ENCODE results near the gene TSPEAR.
"Not testable (repeated sequence)": the region's sequence is repeated elsewhere in the genome, so short reads cannot be mapped to it uniquely, and the experiment has no call there.

Gene TSPEAR

GRCh38 chr21:44603109-44603875 is 108.1 kb downstream of the TSPEAR start:
- DNase-seq, result no peak
- intact Hi-C loops (cut with DNase I), result no loop called here

GRCh38 chr21:44602463-44602850 is 108.9 kb downstream of the TSPEAR start:
- intact Hi-C loops (cut with DNase I), result no loop called here
- no peak for DNase-seq

- no peak for DNase-seq
- intact Hi-C loops (cut with DNase I), result no loop called here
Observed at GRCh38 chr21:44601596-44602462, 109.5 kb downstream of the TSPEAR start.

GRCh38 chr21:44601091-44601490 is 110.3 kb downstream of the TSPEAR start:
- DNase-seq; intact Hi-C loops (cut with DNase I): not testable (repeated sequence)

GRCh38 chr21:44600118-44600978 is 111.0 kb downstream of the TSPEAR start, which contains the start of gene KRTAP10-7:
KRTAP10-7 (plus strand) TSS chr21:44600597; CDS start chr21:44600622, 25 bp downstream.
- intact Hi-C loops (cut with DNase I); DNase-seq: not testable (repeated sequence)

- DNase-seq, result no peak
- intact Hi-C loops (cut with DNase I), result no loop called here
Observed at GRCh38 chr21:44599264-44600029, 111.9 kb downstream of the TSPEAR start.

- DNase-seq, result no peak
- intact Hi-C loops (cut with DNase I), result no loop called here
Observed at GRCh38 chr21:44598061-44598460, 113.3 kb downstream of the TSPEAR start.

GRCh38 chr21:44596068-44596725 is 115.2 kb downstream of the TSPEAR start:
- peak in 1 of 42 donors; percentile 17 for DNase-seq
- intact Hi-C loops (cut with DNase I), result no loop called here

- intact Hi-C loops (cut with DNase I), result no loop called here
- DNase-seq, result no peak
Observed at GRCh38 chr21:44595524-44595923, 115.8 kb downstream of the TSPEAR start.

GRCh38 chr21:44594406-44594916 is 116.9 kb downstream of the TSPEAR start:
- intact Hi-C loops (cut with DNase I), result no loop called here

GRCh38 chr21:44593598-44594405 is 117.6 kb downstream of the TSPEAR start:
- no peak for DNase-seq

More at GRCh38 chr21:44594406-44594916, 116.9 kb downstream of the TSPEAR start:
- no peak for DNase-seq

GRCh38 chr21:44592446-44593311 is 118.7 kb downstream of the TSPEAR start, which contains the start of gene KRTAP10-6:
KRTAP10-6 (minus strand) TSS chr21:44592505; CDS start chr21:44592484, 21 bp downstream.
- intact Hi-C loops (cut with DNase I), result no loop called here
- no peak for DNase-seq

More at GRCh38 chr21:44593598-44594405, 117.6 kb downstream of the TSPEAR start:
- intact Hi-C loops (cut with DNase I), result no loop called here

GRCh38 chr21:44591801-44592130 is 119.6 kb downstream of the TSPEAR start:
- intact Hi-C loops (cut with DNase I), result not testable (repeated sequence)
- DNase-seq, result peak in 1 of 42 donors; percentile 10

- DNase-seq, result peak in 1 of 42 donors; percentile 14
- intact Hi-C loops (cut with DNase I), result not testable (repeated sequence)
Observed at GRCh38 chr21:44590897-44591800, 120.2 kb downstream of the TSPEAR start.

- intact Hi-C loops (cut with DNase I), result no loop called here
- peak in 1 of 42 donors; percentile 13 for DNase-seq
Observed at GRCh38 chr21:44590311-44590721, 121.1 kb downstream of the TSPEAR start.

Measured in head of caudate nucleus (tissue), 42 donors.